Measurements from ENCODE around the gene CLEC16A. TPM values are rescaled to one million over a fixed set of nuclear protein-coding genes. Genes with fewer than 3 reads are reported as not detected.

CLEC16A gene
- total and polyA plus RNA-seq, 9 of the 15 experiments (the other 6 are each of a cell fraction or from before 2014, with no cell fraction given), result 1.00 to 22.3 (median 10.0) TPM

DNA sequence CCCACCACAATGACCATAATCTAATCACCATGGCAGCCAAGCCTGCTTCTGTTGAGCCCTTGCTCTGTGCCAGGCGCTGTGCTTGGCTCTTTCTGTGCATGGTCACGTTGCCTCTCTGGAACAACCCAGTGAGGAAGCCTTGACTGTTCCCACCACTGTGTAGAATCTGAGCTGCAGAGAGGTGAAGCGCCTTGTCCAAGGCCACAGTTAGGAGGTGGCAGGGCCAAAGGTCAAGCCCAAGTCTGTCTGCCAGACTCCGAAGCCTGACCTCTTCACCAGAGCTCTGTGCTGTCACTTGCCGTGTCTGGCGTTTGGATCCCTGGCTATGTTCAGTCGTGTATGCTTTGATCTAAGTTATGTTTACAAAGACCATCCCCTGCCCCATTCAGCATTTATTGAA is 10.5 kb downstream of the CLEC16A start:
- Histone ChIP-seq H3K9me3 (replicated peaks; ENCODE audit: control insufficient read depth, insufficient read depth, low read depth, low read length) (no peaks in the 10 kb centered on the region), H3K27ac (ENCODE audit: extremely low read depth, low read depth, low read length) (no peak overlapping the region), H3K4me2 (ENCODE audit: insufficient read depth, low read length) (no peak overlapping the region), H4K20me1 (replicated peaks; ENCODE audit: control insufficient read depth, insufficient read depth, low read length) (peaks cover 7% of the 10 kb centered on the region; the same call in 1 of the 2 replicates), H3K9me1 (ENCODE audit: control insufficient read depth, insufficient read depth, low read length) (no peaks in the 10 kb centered on the region), H3K79me2 (ENCODE audit: control insufficient read depth, insufficient read depth, low read length) (peaks cover 21% of the 10 kb centered on the region; the same call in 1 of the 3 replicates), H3K27me3 (ENCODE audit: control insufficient read depth in 2 of 2, insufficient read depth in 2 of 2, low read length in 2 of 2) (no peaks in the 10 kb centered on the region), H3K9ac (ENCODE audit: insufficient read depth in 1 of 2, low read depth in 2 of 2, low read length in 2 of 2) (0 out of 4 replicates have a peak overlapping the region, but pooled peaks of 1 of the 2 experiments have one; percentile 37), H2AFZ (ENCODE audit: low read depth, low read length) (no peak overlapping the region), H3K4me3 (no peak overlapping the region), H3K4me1 (replicated peaks in 1 of 2; ENCODE audit: control insufficient read depth in 2 of 2, insufficient read depth in 2 of 2, low read length in 2 of 2) (peaks cover 0 to 6% of the 10 kb centered on the region in 2 experiments; a peak in 1 of 5 replicates), H3K36me3 (ENCODE audit: control insufficient read depth, insufficient read depth, low read length) (peaks cover 10% of the 10 kb centered on the region; the same call in 1 of the 3 replicates)
- intact Hi-C loops (cut with micrococcal nuclease) (loop anchor here (5.0 kb wide), 1 partner anchor 417 kb away; no protein-coding TSS in a partner anchor), in situ Hi-C loops (cut with MboI) (loop anchor here (5.0 to 25.0 kb wide), 4 partner anchors 307 to 860 kb away; partner anchors contain the start of gene SNN)
- DNase-seq (ENCODE audit: extremely low read depth in 1 of 4, low spot score in 3 of 4) (no peak), ATAC-seq (no peak), FAIRE-seq (no peak)
- no peak for TF ChIP-seq ZNF668 (CRISPR knock-in tag; IDR thresholded peaks at IDR 0.05)
- no peak for TF ChIP-seq MEIS2 (IDR thresholded peaks at IDR 0.05; ENCODE audit: partially characterized antibody)
- no peak for TF ChIP-seq CCAR2 (IDR thresholded peaks at IDR 0.05; ENCODE audit: low read depth, low read length)
- no peak for TF ChIP-seq ZNF695 (CRISPR knock-in tag; IDR thresholded peaks at IDR 0.05)
- no peak for TF ChIP-seq C11orf30 (IDR thresholded peaks at IDR 0.05; ENCODE audit: low read depth)
- no peak for TF ChIP-seq MED1 (CRISPR knock-in tag; IDR thresholded peaks at IDR 0.05; ENCODE audit: borderline replicate concordance)
- TF ChIP-seq YY1 (IDR thresholded peaks at IDR 0.05; ENCODE audit: borderline replicate concordance in 1 of 3, control insufficient read depth in 1 of 3, extremely low read depth in 1 of 3, insufficient read depth in 3 of 3, insufficient read length in 1 of 3, insufficient replicate concordance in 2 of 3, low read depth in 1 of 3, low read length in 2 of 3), result no peak
- TF ChIP-seq, protein P1, sequence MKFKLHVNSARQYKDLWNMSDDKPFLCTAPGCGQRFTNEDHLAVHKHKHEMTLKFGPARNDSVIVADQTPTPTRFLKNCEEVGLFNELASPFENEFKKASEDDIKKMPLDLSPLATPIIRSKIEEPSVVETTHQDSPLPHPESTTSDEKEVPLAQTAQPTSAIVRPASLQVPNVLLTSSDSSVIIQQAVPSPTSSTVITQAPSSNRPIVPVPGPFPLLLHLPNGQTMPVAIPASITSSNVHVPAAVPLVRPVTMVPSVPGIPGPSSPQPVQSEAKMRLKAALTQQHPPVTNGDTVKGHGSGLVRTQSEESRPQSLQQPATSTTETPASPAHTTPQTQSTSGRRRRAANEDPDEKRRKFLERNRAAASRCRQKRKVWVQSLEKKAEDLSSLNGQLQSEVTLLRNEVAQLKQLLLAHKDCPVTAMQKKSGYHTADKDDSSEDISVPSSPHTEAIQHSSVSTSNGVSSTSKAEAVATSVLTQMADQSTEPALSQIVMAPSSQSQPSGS (CRISPR knock-in tag; IDR thresholded peaks at IDR 0.05), result no peak
- TF ChIP-seq BCOR (IDR thresholded peaks at IDR 0.05), result no peak
- no peak for TF ChIP-seq ZNF778 (CRISPR knock-in tag; IDR thresholded peaks at IDR 0.05)
- no TSS peak for BruUV-seq (replicated peaks)
- POLR2A ChIA-PET, result no interaction called here
- CTCF ChIA-PET (ENCODE audit: low intra/inter-chr PET ratio), result interaction anchor here (0.8 kb wide), 1 partner anchor 451 kb away, joined by 3 read pairs; no protein-coding TSS in a partner anchor
- 71% methylated on average over 7 of the region's 7 CpGs for WGBS (ENCODE audit: insufficient coverage, low coverage, missing lambda C conversion rate)

All from K562 (cell line).